Measurements from ENCODE around the gene IFIT2.

GRCh38 chr10:89306434-89307268 is 4.8 kb downstream of the IFIT2 start:
- TF ChIP-seq POLR2AphosphoS5 (IDR thresholded peaks at IDR 0.05) (no peak), CTCF (IDR thresholded peaks at IDR 0.05) (no peak), POLR2A (IDR thresholded peaks at IDR 0.05) (no peak)
